GM12872 (cell line): ENCODE data around the gene TSKS.

ENCODE experiments used
- TF ChIP-seq, protein P1 (sequence below): IDR thresholded peaks from 3 replicates; pipeline ENCODE4 v1.5.1; 2011; ENCODE audit warnings: low read depth, mild to moderate bottlenecking, low read length, moderate library complexity; ENCODE audit not compliant: insufficient read depth

The TSKS gene

DNA sequence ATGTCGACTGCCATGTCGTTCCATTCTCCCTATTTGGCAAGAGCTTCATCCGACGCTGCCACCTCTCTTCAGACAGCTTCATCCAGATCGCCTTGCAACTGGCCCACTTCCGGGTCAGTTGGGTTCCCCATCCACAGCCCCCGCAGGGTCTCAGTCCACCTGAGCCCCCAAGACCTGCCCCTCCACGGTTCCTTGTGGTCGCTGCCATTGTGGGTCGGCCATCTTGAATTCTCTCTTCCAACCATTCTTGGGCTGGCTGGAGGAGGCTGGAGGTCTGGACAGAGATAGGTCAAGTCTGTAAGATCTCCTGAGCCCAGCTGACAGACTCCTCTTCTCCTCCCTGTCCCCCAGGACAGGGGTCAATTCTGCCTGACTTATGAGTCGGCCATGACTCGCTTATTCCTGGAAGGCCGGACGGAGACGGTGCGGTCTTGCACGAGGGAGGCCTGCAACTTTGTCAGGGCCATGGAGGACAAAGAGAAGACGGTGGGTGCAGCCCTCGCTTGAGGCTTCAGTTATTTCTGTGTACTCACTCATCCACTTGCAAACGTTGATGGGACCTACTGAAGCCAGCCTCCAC, 52.6 kb downstream of the TSKS start:
- TF ChIP-seq, protein P1, sequence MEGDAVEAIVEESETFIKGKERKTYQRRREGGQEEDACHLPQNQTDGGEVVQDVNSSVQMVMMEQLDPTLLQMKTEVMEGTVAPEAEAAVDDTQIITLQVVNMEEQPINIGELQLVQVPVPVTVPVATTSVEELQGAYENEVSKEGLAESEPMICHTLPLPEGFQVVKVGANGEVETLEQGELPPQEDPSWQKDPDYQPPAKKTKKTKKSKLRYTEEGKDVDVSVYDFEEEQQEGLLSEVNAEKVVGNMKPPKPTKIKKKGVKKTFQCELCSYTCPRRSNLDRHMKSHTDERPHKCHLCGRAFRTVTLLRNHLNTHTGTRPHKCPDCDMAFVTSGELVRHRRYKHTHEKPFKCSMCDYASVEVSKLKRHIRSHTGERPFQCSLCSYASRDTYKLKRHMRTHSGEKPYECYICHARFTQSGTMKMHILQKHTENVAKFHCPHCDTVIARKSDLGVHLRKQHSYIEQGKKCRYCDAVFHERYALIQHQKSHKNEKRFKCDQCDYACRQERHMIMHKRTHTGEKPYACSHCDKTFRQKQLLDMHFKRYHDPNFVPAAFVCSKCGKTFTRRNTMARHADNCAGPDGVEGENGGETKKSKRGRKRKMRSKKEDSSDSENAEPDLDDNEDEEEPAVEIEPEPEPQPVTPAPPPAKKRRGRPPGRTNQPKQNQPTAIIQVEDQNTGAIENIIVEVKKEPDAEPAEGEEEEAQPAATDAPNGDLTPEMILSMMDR: no peak

DNA sequence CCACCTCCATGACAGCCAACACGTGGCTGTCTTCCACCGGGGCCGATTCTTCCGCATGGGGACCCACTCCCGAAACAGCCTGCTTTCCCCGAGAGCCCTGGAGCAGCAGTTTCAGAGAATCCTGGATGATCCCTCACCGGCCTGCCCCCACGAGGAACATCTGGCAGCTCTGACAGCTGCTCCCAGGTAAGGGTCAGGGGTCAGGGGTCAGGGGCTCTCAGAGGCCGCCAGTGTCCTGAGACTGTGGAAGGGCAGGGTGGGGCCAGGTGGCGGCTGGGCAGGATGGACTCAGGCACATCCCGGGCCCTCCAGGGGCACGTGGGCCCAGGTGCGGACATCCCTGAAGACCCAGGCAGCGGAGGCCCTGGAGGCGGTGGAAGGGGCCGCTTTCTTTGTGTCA, 57.2 kb downstream of the TSKS start:
- TF ChIP-seq, protein P1: no peak

DNA sequence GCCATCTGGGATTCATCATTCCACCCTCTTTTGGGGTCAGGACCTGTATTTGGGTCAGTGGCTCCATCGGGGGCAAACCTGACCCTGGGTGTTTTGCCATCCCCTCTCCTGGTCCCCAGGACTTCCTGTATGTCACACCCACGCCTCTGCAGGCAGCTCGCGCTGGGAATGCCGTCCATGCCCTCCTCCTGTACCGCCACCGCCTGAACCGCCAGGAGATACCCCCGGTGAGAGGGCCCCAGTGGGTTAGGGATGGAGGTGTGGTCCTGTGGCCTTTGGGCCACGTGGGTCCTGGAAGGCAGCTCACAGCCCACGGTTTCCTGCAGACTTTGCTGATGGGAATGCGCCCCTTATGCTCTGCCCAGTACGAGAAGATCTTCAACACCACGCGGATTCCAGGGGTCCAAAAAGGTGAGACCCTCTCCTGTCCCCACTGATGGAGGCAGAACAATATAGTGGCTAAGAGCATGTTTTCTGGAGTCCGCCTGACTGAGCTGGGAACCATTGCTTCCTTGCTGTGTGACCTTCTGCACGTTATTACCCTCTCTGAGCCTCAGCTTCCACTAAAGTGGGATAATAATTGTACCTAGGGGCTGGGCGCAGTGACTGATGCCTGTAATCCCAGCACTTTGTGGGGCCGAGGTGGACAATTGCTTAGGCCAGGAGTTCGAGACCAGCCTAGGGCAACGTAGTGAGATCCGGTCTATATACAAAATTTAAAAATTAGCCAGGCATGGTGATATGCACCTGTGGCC, 58.0 kb downstream of the TSKS start:
- TF ChIP-seq, protein P1: no peak

DNA sequence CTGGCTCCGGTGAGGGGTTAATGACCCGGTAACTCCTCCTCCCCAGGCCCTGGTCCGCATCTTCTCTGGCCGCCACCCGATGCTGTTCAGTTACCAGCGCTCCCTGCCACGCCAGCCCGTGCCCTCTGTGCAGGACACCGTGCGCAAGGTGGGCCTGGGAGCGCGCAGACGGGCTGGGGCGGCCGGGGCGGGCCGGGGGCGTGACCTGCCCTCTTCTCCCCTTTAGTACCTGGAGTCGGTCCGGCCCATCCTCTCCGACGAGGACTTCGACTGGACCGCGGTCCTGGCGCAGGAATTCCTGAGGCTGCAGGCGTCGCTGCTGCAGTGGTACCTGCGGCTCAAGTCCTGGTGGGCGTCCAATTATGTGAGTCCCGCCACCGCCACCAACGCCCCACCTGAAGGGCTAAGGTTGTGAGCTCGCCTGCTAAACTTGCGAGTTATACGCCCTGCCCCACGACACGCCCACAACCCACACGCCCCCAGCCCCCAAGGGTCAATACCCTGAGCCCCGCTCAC, 61.8 kb downstream of the TSKS start:
- TF ChIP-seq, protein P1: no peak

DNA sequence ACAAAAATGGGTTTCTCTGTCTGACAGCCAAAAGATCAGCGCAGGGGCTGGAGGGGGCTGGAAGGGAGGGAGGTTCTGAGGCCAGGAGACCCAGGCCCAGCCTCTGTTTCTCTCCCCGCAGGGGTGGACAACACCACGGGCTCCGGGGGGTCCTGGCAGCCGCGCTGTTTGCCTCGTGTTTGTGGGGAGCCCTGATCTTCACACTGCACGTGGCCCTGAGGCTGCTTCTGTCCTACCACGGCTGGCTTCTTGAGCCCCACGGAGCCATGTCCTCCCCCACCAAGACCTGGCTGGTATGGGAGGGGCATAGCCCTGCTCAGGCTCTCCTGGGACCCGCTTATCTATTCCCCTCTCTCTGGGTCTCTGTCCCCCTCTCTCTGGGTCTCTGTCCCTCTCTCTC, 62.5 kb downstream of the TSKS start:
- TF ChIP-seq, protein P1: no peak

DNA sequence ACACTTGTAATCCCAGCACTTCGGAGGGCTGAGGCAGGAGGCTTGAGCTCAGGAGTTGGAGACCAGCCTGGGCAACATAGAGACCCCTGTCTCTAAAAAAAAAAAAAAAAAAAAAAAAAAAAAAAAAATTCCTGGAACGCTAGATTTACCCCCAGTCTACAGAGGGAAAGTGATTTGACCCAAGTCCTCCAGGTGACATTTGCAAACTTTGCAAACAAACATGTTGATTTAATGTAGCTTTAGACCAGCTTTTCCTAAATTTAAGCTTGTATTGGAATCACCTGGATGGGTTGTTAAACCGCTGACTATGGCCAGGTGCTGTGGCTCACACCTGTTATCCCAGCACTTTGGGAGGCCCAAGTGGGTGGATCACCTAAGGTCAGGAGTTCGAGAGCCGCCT, 63.7 kb downstream of the TSKS start:
- TF ChIP-seq, protein P1: no peak

DNA sequence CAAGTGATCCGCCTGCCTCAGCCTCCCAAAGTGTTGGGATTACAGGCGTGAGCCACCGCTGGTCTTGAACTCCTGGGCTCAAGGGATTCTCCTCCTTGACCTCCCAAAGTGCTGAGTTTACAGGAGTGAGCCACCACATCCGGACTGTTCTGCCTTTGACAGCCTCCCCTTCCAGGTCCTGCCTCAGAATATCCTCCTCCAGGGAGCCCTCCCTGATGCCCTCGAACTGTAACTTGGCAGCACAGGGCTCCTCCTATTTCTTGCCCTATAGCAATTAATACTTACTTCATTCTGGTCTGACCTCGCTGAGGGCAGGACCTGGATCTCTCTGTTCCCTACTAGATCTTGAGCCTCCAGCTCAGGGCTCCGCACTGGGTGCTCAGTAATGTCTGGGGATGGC, 66.2 kb downstream of the TSKS start:
- TF ChIP-seq, protein P1: no peak
